Activated CD4-positive, alpha-beta T cell treated with anti-CD3 and anti-CD28 coated beads, Interleukin-2, amount 10 ng/mL, durations not matched to agents 7 days and 5 days (primary cell): ENCODE data around the gene HS3ST5. TPM values are rescaled to one million over a fixed set of nuclear protein-coding genes. Genes with fewer than 3 reads are reported as not detected.
"Not testable (repeated sequence)": the region's sequence is repeated elsewhere in the genome, so short reads cannot be mapped to it uniquely, and the experiment has no call there.

ENCODE experiments used
- CTCF ChIA-PET: fragments of 350-600 bp; sonication (Branson Sonifier 250); formaldehyde crosslinking; loops from one replicate; lab custom pipeline; 2021; ENCODE audit warnings: antibody characterized with exemption; lab: Charles Lee
- POLR2A ChIA-PET: fragments of 350-600 bp; sonication (Branson Sonifier 250); formaldehyde crosslinking; loops from one replicate; lab custom pipeline; 2021; ENCODE audit warnings: antibody characterized with exemption; lab: Charles Lee
- DNase-seq: peaks from one replicate; pipeline ENCODE4 v3.0.0-alpha.2; 2020
- H3K27ac Mint-ChIP-seq: one replicate; pipeline ENCODE4 v1.8.0; 2021; ENCODE audit warnings: mild to moderate bottlenecking, moderate library complexity, mixed read lengths
- H3K27me3 Mint-ChIP-seq: one replicate; pipeline ENCODE4 v1.8.0; 2021; ENCODE audit warnings: mixed read lengths
- H3K36me3 Mint-ChIP-seq: one replicate; pipeline ENCODE4 v1.8.0; 2021; ENCODE audit warnings: low read depth, mixed read lengths
- H3K4me1 Mint-ChIP-seq: one replicate; pipeline ENCODE4 v1.8.0; 2021; ENCODE audit warnings: mixed read lengths
- H3K4me3 Mint-ChIP-seq: one replicate; pipeline ENCODE4 v1.8.0; 2021; ENCODE audit warnings: mild to moderate bottlenecking, moderate library complexity, mixed read lengths
- H3K9me3 Mint-ChIP-seq: one replicate; pipeline ENCODE4 v1.8.0; 2021; ENCODE audit warnings: mixed read lengths
- total RNA-seq, 2 experiments: library from RNA; stranded (reverse); gene quantifications; one replicate each; pipeline ENCODE4 v1.2.3, GENCODE V29; 2021

HS3ST5 gene
- total RNA-seq, 2 experiments from 2014 or later = not detected

DNA sequence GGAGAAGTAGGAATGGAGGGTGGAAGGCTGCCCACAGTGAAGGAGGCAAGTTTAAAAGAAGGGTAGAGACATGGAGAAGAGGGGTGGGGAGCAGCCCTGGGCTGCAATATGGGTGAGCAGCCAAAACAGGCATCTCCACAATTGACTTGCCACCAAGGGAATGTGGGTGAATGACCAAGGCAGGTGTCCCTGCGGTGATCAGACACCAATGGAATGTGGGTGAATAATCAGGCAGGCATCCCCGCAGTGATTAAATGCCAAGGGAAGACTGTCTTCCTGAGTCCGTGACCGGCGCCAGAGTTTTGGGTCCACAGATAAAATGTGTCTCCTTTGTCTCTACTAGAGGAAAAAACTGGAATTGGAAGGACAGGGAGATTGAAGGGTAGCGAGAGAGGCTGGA lies 325.7 kb downstream of the HS3ST5 start:
- H3K9me3 Mint-ChIP-seq, H3K27me3 Mint-ChIP-seq, DNase-seq, H3K4me3 Mint-ChIP-seq, H3K27ac Mint-ChIP-seq, H3K4me1 Mint-ChIP-seq, POLR2A ChIA-PET, CTCF ChIA-PET, H3K36me3 Mint-ChIP-seq: not testable (repeated sequence)

DNA sequence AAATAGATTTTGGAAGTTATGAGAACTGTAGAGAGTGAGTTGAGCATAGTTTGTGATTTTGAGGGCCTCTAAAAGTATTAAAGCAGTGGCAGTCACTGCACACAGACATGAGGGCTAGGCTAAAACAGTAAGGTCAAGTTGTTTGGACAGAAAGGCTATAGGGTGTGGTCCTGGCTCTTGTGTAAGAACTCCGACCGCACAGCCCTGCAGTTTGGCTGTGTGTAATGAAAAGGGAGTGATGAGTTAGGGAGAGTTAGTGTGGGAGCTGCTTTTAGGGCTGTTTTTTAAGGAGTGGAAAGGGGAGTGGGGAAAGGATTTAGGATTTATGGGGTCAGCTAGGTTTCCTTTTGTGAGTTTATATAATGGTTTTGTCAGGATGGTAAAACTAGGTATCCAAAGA lies 328.7 kb downstream of the HS3ST5 start:
- H3K4me1 Mint-ChIP-seq = peaks cover 13% of the 10 kb centered on the region
- H3K27me3 Mint-ChIP-seq, H3K36me3 Mint-ChIP-seq, H3K27ac Mint-ChIP-seq, DNase-seq, H3K9me3 Mint-ChIP-seq, H3K4me3 Mint-ChIP-seq, POLR2A ChIA-PET, CTCF ChIA-PET: not testable (repeated sequence)

DNA sequence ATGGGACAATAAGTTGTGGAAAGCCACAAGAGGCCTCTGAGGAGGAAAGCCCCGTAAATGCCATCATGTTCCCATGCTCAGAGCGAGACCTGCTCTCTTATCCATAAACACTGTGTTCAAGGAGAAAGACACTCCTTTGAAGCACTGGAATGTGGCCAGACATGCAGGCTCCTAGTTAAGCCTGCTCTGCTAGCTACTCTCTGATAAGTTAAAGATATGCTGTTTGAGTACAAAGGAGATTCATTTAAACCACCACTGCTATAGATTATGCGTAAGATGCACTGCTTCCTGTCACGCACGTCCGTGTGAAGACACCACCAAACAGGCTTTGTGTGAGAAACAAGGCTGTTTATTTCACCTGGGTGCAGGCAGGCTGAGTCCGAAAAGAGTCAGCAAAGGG lies 331.3 kb downstream of the HS3ST5 start:
- DNase-seq = peak; percentile 10
- CTCF ChIA-PET, H3K36me3 Mint-ChIP-seq, H3K27me3 Mint-ChIP-seq, H3K9me3 Mint-ChIP-seq, H3K4me3 Mint-ChIP-seq, POLR2A ChIA-PET: not testable (repeated sequence)
- Mint-ChIP-seq H3K27ac (peak overlapping the region; percentile 82), H3K4me1 (peaks cover 30% of the 10 kb centered on the region)

DNA sequence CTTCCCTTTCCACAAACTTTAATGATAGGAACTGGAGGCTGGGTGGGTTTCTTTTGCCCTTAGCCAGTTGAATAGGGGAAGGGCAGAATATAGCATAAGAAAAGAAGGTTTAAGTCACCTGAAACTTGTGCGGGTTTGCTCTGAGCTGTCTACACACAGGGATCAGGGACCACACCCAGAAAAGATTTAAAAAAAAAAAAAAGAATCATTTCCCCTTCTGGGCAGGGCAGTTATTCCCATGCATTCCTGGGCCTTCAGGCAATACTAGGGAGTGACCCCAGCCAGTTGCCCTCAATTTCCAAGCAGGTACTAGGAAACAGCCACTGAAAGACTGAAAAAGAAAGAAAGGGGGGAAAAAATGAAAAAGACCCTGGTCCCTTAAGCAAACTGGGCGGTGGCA lies 332.3 kb downstream of the HS3ST5 start:
- Mint-ChIP-seq H3K4me1 (peaks cover 30% of the 10 kb centered on the region), H3K4me3 (no peak overlapping the region), H3K27me3 (peaks cover 9% of the 10 kb centered on the region), H3K27ac (no peak overlapping the region), H3K36me3 (no peaks in the 10 kb centered on the region), H3K9me3 (no peaks in the 10 kb centered on the region)
- DNase-seq = no peak
- POLR2A ChIA-PET = no interaction called here
- CTCF ChIA-PET = no interaction called here

DNA sequence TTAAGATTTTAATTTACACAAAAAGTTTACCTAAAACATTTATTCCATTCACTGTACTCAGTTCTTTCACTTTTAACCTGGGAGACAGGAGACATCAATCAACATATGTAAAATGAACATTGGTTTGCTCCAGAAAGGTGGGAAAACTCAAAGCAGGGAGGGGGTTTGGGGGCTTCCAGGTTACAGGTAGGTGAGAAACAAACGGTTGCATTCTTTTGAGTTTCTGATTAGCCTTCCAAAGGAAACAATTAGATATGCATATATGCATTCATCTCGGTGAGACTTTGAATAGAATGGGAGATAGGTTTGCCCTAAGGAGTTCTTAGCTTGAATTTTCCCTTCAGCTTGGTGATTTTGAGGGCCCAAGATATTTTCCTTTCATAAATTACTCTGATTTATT lies 333.6 kb downstream of the HS3ST5 start:
- ChIA-PET CTCF (interaction anchor here (0.8 kb wide), 1 partner anchor 7 kb away, joined by 3 read pairs; no protein-coding TSS in a partner anchor), POLR2A (no interaction called here)
- DNase-seq = no peak
- peaks cover 30% of the 10 kb centered on the region for H3K4me1 Mint-ChIP-seq
- no peak overlapping the region for H3K4me3 Mint-ChIP-seq
- no peaks in the 10 kb centered on the region for H3K36me3 Mint-ChIP-seq
- H3K9me3 Mint-ChIP-seq = no peaks in the 10 kb centered on the region
- H3K27me3 Mint-ChIP-seq = peaks cover 14% of the 10 kb centered on the region
- no peak overlapping the region for H3K27ac Mint-ChIP-seq

DNA sequence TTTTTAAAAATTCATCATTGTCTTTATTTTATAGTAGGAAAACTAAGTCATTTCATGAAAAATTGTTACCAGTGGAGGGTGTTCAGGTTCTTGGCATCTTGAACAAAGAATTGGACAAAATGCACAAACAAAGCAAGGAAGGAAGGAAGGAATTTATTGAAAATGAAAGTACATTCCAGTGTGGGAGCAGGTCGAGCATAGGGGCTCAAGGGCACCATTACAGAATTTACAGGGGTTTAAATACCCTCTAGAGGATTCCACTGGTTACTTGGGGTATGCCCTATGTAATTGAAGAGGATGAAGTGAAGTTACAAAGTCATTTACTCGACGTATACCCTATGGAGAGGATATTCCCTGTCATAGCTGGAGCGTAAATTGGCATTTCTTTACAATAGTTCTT lies 334.5 kb downstream of the HS3ST5 start:
- Mint-ChIP-seq H3K36me3 (no peaks in the 10 kb centered on the region), H3K9me3 (no peaks in the 10 kb centered on the region), H3K27me3 (peaks cover 17% of the 10 kb centered on the region), H3K4me1 (peaks cover 30% of the 10 kb centered on the region), H3K4me3 (no peak overlapping the region), H3K27ac (no peak overlapping the region)
- ChIA-PET CTCF (no interaction called here), POLR2A (no interaction called here)
- DNase-seq = no peak

DNA sequence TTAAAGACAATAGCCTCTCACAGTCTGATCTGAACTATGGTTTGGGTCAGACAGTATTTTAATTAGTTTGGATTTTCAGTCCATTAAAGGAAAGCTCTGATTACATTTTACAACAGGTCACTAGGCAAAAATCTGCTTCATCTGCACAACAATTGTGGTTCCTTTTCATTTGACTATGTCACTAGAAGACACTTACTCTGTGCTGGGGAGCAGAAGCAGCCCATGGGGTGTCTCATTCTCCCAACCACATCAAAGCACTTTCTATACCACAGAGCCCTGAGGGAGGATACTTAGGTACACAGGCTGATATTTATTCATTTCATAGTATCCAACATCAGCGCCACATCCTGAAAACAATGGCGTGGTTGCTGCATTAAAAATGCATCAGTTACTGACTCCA lies 335.3 kb downstream of the HS3ST5 start:
- Mint-ChIP-seq H3K9me3 (no peaks in the 10 kb centered on the region), H3K36me3 (no peaks in the 10 kb centered on the region), H3K4me3 (no peak overlapping the region), H3K4me1 (peaks cover 30% of the 10 kb centered on the region), H3K27me3 (peaks cover 17% of the 10 kb centered on the region), H3K27ac (peak overlapping the region; percentile 6)
- ChIA-PET CTCF (no interaction called here), POLR2A (interaction anchor here (0.6 kb wide), 1 partner anchor 118 kb away, joined by 3 read pairs; no protein-coding TSS in a partner anchor)
- peak; percentile 62 for DNase-seq
